ENCODE measurements around the gene LHFPL2.

DNA sequence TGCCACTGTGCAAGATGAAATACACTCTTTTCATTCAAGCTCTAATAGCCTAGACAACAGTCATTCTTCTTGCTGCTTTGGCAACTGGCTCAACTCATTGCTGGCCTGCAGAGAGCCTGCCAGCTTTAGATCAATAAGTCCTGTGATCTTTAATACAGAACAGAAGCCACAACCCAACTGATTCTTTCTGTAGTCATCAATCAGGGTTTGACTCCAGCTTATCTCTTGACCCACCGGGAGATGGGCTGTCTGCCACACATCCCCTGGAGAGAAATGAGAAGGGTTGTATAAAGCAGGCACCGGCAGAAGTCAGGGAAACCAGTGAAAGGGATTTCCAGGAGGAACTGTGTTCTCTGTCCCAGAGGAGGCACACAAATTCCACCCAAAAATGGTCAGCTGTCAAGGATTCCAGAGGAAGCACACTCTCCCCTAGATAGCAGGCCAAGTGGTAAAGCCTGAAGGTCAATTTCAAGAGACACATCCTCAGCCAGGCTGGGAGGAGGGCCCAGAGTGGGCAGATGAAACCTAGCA, 24.5 kb downstream of the LHFPL2 start:
- TF ChIP-seq NFRKB (IDR thresholded peaks at IDR 0.05) (no peak), ARNT (IDR thresholded peaks at IDR 0.05) (no peak), SUZ12 (IDR thresholded peaks at IDR 0.05) (no peak)
